Fibroblast of lung (primary cell): ENCODE data around the gene PYROXD2.

Source experiments
- EZH2 ChIP-seq: IDR thresholded peaks from 2 replicates; pipeline ENCODE4 v1.5.1; 2012; ENCODE audit warnings: low read length, control low read depth, mild to moderate bottlenecking; ENCODE audit errors: missing control alignments
- TF ChIP-seq, protein P1 (sequence below), 2 donors: IDR thresholded peaks in 1 of 2; conservative IDR thresholded peaks in 1 of 2; 1 replicate in 1 of 2; 2 replicates in 1 of 2; pipeline ENCODE4 v1.5.1; 2011 to 2012; ENCODE audit warnings: low read length in 2 of 2, control low read depth in 1 of 2, inconsistent platforms in 1 of 2, low read depth in 1 of 2, mild to moderate bottlenecking in 1 of 2

DNA sequence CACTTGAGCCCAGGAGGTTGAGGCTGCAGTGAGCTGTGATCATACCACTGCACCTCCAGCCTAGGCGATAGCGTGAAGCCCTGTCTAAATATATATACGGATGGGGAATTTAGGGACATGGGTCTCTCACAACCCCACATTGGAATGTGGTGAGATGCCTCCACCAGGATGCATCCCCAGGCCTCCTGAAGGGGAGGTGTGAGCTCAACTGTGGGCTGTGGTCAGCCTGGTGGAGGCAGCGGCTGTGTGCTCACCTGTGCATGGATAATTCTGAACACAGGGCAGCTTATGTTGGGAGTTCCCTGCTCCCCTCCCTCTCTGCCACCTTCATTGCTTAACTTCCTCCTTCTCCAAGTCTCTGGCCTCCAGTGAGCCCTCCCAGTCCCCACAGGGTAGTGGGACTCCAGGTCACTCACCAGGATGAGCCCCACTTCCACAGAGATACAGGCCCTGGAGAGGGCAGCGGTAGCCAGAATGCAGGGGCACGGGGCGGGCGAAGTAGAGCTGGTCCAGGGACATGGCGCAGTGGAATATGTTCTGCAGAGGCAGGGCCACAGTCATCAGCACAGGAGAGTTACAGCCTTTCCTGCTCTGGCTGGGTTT is 30.4 kb downstream of the PYROXD2 start:
- TF ChIP-seq, protein P1, sequence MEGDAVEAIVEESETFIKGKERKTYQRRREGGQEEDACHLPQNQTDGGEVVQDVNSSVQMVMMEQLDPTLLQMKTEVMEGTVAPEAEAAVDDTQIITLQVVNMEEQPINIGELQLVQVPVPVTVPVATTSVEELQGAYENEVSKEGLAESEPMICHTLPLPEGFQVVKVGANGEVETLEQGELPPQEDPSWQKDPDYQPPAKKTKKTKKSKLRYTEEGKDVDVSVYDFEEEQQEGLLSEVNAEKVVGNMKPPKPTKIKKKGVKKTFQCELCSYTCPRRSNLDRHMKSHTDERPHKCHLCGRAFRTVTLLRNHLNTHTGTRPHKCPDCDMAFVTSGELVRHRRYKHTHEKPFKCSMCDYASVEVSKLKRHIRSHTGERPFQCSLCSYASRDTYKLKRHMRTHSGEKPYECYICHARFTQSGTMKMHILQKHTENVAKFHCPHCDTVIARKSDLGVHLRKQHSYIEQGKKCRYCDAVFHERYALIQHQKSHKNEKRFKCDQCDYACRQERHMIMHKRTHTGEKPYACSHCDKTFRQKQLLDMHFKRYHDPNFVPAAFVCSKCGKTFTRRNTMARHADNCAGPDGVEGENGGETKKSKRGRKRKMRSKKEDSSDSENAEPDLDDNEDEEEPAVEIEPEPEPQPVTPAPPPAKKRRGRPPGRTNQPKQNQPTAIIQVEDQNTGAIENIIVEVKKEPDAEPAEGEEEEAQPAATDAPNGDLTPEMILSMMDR (conservative IDR thresholded peaks at IDR 0.05 in 1 of 2, IDR thresholded peaks at IDR 0.05 in 1 of 2; ENCODE audit: low read depth in 1 of 2, low read length in 2 of 2): no peak
- TF ChIP-seq EZH2: no peak
